HG02938 (cell line): ENCODE results near the gene VAT1.
"Not testable (repeated sequence)": the region's sequence is repeated elsewhere in the genome, so short reads cannot be mapped to it uniquely, and the experiment has no call there.

Experiments
- ATAC-seq: cut with Tn5 transposase; IDR thresholded peaks from one replicate; pipeline ENCODE4 v1.9.1; 2021; ENCODE audit warnings: mild to moderate bottlenecking, moderate library complexity; ENCODE audit not compliant: unreplicated experiment

Gene VAT1

GRCh38 chr17:43010667-43011308, 11.4 kb downstream of the VAT1 start:
- ATAC-seq = no peak

- ATAC-seq = peak; percentile 76
These were observed 15.3 kb downstream of the VAT1 start, which contains the start of gene IFI35 for GRCh38 chr17:43006639-43007551. Gene IFI35 (plus strand): TSS chr17:43006784. CDS start chr17:43006948, 164 bp downstream.

GRCh38 chr17:43003542-43004172, 18.5 kb downstream of the VAT1 start:
- no peak for ATAC-seq

- ATAC-seq = not testable (repeated sequence)
These were observed 21.3 kb downstream of the VAT1 start for GRCh38 chr17:43000894-43001293.

GRCh38 chr17:42999003-42999525, 23.1 kb downstream of the VAT1 start:
- ATAC-seq = no peak

- peak; percentile 91 for ATAC-seq
These were observed 23.9 kb downstream of the VAT1 start, which contains the start of gene RPL27 for GRCh38 chr17:42997984-42998938. Gene RPL27 (plus strand): TSS chr17:42998419. CDS start chr17:42998751, 332 bp downstream.

- ATAC-seq = no peak
These were observed 24.7 kb downstream of the VAT1 start for GRCh38 chr17:42997390-42997983.

GRCh38 chr17:42993913-42994312, 28.3 kb downstream of the VAT1 start:
- ATAC-seq = not testable (repeated sequence)

GRCh38 chr17:42992872-42993271, 29.3 kb downstream of the VAT1 start:
- no peak for ATAC-seq

- ATAC-seq = no peak
These were observed 30.7 kb downstream of the VAT1 start for GRCh38 chr17:42991471-42991870.

- ATAC-seq = no peak
These were observed 32.2 kb downstream of the VAT1 start for GRCh38 chr17:42989726-42990652.

GRCh38 chr17:42989141-42989540, 33.0 kb downstream of the VAT1 start:
- no peak for ATAC-seq

- no peak for ATAC-seq
These were observed 37.0 kb downstream of the VAT1 start for GRCh38 chr17:42985225-42985624.

- no peak for ATAC-seq
These were observed 39.9 kb downstream of the VAT1 start for GRCh38 chr17:42982266-42982665.

GRCh38 chr17:42980766-42981397, 41.3 kb downstream of the VAT1 start:
- peak; percentile 38 for ATAC-seq

GRCh38 chr17:42980274-42980765, 41.9 kb downstream of the VAT1 start, which contains the start of gene RUNDC1:
Gene RUNDC1 (plus strand): TSS chr17:42980565. CDS start chr17:42980577, 12 bp downstream.
- ATAC-seq = peak; percentile 61

- ATAC-seq = no peak
These were observed 42.5 kb downstream of the VAT1 start, which contains the start of gene PTGES3L for GRCh38 chr17:42979511-42980273. Gene PTGES3L (minus strand): TSS chr17:42980080. CDS start chr17:42980053, 27 bp downstream.
